BE2C (cell line): ENCODE results near the gene C20orf204.

Experiments used
- DNase-seq: peaks from one replicate; pipeline ENCODE4 v3.0.0-alpha.2; 2020
- H3K27me3 ChIP-seq: fragments of 250-450 bp; sonication (Bioruptor Pico); 2 replicates; pipeline ENCODE4 v1.5.1; 2020; ENCODE audit warnings: mild to moderate bottlenecking
- H3K36me3 ChIP-seq: fragments of 250-450 bp; sonication (Bioruptor Pico); 2 replicates; pipeline ENCODE4 v1.5.1; 2020; ENCODE audit warnings: mild to moderate bottlenecking
- H3K4me1 ChIP-seq: fragments of 250-450 bp; sonication (Bioruptor Pico); 2 replicates; pipeline ENCODE4 v1.5.1; 2020
- H3K4me3 ChIP-seq: 2 replicates; pipeline ENCODE4 v1.5.1; 2011; ENCODE audit warnings: low read depth, low read length
- H3K9me3 ChIP-seq: fragments of 250-450 bp; sonication (Bioruptor Pico); 2 replicates; pipeline ENCODE4 v1.5.1; 2020
- TF ChIP-seq, protein P1 (sequence below): IDR thresholded peaks from 2 replicates; pipeline ENCODE4 v1.5.1; 2012; ENCODE audit warnings: mild to moderate bottlenecking, low read depth, low read length

C20orf204 gene

GRCh38 chr20:64056889-64057627 is 21.1 kb downstream of the C20orf204 start:
- H3K27me3 ChIP-seq = no peaks in the 10 kb centered on the region
- no peaks in the 10 kb centered on the region for H3K36me3 ChIP-seq
- TF ChIP-seq, protein P1, sequence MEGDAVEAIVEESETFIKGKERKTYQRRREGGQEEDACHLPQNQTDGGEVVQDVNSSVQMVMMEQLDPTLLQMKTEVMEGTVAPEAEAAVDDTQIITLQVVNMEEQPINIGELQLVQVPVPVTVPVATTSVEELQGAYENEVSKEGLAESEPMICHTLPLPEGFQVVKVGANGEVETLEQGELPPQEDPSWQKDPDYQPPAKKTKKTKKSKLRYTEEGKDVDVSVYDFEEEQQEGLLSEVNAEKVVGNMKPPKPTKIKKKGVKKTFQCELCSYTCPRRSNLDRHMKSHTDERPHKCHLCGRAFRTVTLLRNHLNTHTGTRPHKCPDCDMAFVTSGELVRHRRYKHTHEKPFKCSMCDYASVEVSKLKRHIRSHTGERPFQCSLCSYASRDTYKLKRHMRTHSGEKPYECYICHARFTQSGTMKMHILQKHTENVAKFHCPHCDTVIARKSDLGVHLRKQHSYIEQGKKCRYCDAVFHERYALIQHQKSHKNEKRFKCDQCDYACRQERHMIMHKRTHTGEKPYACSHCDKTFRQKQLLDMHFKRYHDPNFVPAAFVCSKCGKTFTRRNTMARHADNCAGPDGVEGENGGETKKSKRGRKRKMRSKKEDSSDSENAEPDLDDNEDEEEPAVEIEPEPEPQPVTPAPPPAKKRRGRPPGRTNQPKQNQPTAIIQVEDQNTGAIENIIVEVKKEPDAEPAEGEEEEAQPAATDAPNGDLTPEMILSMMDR = no peak
- H3K9me3 ChIP-seq = no peaks in the 10 kb centered on the region
- DNase-seq = no peak
- no peak overlapping the region for H3K4me3 ChIP-seq
- peaks cover 39% of the 10 kb centered on the region for H3K4me1 ChIP-seq

GRCh38 chr20:64057628-64058498 is 21.9 kb downstream of the C20orf204 start:
- Histone ChIP-seq H3K4me1 (peaks cover 36% of the 10 kb centered on the region), H3K27me3 (no peaks in the 10 kb centered on the region), H3K36me3 (no peaks in the 10 kb centered on the region), H3K4me3 (no peak overlapping the region), H3K9me3 (no peaks in the 10 kb centered on the region)
- DNase-seq = peak; percentile 93
- TF ChIP-seq, protein P1 = peak; percentile 83

- no peak for DNase-seq
- Histone ChIP-seq H3K4me3 (no peak overlapping the region), H3K9me3 (no peaks in the 10 kb centered on the region), H3K4me1 (peaks cover 31% of the 10 kb centered on the region), H3K36me3 (no peaks in the 10 kb centered on the region), H3K27me3 (no peaks in the 10 kb centered on the region)
- TF ChIP-seq, protein P1 = no peak
Measured at GRCh38 chr20:64058536-64058935, 22.6 kb downstream of the C20orf204 start.

- H3K27me3 ChIP-seq = no peaks in the 10 kb centered on the region
- TF ChIP-seq, protein P1 = no peak
- H3K9me3 ChIP-seq = no peaks in the 10 kb centered on the region
- DNase-seq = no peak
- H3K4me1 ChIP-seq = peaks cover 15% of the 10 kb centered on the region
- H3K4me3 ChIP-seq = no peak overlapping the region
- no peaks in the 10 kb centered on the region for H3K36me3 ChIP-seq
Measured at GRCh38 chr20:64062276-64062595, 26.3 kb downstream of the C20orf204 start.

DNA sequence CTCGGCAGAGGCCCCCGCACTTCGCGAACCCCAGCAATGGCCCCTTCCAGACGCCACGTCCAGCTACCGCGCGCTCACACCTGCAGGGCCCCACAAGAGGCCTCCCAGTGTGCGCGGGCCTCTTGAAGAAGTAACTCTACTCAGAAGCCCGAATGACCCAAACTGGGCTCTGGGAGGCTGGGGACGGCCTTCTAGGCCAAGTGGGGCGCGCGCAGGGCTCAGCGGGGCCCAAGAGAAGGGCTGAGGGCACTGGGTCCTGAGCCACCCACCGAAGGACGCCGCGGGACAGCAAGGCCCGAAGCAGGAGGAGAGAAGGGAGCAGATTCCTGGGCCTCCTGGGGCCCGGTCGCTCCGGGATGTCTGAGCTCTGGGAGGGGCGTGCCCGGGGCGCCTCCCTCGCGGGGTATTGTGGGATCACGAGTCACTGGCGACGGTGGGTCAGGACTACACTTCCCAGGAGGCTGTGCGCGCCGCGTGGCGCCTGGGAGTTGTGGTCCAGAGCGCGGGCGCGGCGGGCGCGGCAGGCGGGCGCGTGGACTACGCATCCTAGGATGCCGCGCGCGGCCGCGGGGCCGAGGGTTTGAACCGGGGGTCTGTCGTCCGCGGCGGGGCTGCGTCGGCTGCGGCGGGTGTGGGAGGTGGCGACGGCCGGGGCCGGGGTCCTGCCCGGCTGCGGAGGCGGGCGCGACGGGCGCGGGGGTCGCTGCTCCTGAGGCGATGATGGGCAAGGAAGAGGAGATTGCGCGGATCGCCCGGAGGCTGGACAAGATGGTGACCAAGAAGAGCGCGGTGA is 26.8 kb downstream of the C20orf204 start, which contains the start of gene TCEA2:
Gene TCEA2, plus strand, starts transcription at position 603 of the 793 bp plus-strand sequence. Its CDS starts 115 bp downstream, at position 718.
- H3K4me3 ChIP-seq = peak within 1 kb of the TSS; percentile 81
- H3K4me1 ChIP-seq = peaks cover 11% of the 10 kb centered on the region
- TF ChIP-seq, protein P1 = no peak
- DNase-seq = peak; percentile 99
- no peaks in the 10 kb centered on the region for H3K36me3 ChIP-seq
- H3K9me3 ChIP-seq = no peaks in the 10 kb centered on the region
- no peaks in the 10 kb centered on the region for H3K27me3 ChIP-seq
